GM21825 (cell line): ENCODE data around the gene PCBP4.

ENCODE experiments used
- ATAC-seq: cut with Tn5 transposase; IDR thresholded peaks from one replicate; pipeline ENCODE4 v1.9.1; 2021; ENCODE audit warnings: mild to moderate bottlenecking, moderate library complexity; ENCODE audit not compliant: unreplicated experiment

The PCBP4 gene

DNA sequence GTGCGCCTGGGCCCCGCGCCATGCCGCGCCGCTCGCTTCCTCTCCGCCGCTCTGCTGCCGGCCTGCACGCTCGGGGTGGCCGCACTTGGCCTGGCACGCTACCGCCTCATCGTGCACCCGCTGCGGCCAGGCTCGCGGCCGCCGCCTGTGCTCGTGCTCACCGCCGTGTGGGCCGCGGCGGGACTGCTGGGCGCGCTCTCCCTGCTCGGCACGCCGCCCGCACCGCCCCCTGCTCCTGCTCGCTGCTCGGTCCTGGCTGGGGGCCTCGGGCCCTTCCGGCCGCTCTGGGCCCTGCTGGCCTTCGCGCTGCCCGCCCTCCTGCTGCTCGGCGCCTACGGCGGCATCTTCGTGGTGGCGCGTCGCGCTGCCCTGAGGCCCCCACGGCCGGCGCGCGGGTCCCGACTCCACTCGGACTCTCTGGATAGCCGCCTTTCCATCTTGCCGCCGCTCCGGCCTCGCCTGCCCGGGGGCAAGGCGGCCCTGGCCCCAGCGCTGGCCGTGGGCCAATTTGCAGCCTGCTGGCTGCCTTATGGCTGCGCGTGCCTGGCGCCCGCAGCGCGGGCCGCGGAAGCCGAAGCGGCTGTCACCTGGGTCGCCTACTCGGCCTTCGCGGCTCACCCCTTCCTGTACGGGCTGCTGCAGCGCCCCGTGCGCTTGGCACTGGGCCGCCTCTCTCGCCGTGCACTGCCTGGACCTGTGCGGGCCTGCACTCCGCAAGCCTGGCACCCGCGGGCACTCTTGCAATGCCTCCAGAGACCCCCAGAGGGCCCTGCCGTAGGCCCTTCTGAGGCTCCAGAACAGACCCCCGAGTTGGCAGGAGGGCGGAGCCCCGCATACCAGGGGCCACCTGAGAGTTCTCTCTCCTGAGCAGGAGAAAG is 11.1 kb downstream of the PCBP4 start:
- no peak for ATAC-seq

DNA sequence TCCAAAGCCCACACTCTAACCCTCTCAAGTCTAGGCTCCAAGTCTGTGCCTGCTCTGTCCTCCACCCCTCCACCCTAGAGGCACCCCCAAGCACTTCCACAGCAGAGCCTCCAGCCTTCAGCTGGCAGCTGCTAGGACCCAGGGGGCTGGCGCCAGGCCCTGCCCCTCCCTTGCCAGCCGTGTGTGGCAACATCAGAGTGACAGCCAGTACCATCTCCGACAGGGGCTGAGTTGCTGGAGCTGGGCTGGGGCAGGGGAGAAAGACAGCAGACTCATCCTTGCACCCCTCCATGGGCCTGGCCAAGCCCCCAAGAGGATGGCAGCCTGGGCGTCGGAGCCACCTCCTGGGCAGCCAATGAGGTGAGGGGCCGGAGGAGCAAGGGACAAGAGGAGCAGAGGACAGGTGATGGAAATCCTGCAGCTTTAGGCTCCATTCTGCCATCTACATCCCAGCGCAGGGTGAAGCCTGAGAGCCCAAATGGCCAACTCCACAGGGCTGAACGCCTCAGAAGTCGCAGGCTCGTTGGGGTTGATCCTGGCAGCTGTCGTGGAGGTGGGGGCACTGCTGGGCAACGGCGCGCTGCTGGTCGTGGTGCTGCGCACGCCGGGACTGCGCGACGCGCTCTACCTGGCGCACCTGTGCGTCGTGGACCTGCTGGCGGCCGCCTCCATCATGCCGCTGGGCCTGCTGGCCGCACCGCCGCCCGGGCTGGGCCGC is 11.9 kb downstream of the PCBP4 start, which contains the start of gene GPR62:
TSS of gene GPR62 (plus strand) at position 207 of the 718 bp plus-strand sequence. CDS start at position 479, 272 bp downstream.
- no peak for ATAC-seq

DNA sequence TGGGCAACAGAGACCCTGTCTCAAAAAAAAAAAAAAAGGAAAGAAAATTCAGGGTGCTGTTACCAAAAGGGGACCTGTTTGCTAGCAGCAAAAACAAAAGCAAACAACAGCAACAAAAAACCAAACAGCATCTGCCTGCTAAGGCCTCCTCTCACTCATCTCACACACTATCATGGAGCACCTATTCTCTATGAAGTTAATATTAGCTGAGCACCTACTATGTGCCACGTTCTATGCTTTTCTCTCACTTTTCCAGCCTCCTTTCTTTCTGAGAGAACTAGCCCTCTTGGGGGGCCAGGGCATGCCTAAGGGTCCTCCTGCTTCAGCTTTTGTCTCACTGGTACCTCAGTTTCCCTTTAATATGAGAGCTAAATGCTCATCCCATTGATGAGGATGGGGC is 12.5 kb downstream of the PCBP4 start:
- ATAC-seq: no peak

DNA sequence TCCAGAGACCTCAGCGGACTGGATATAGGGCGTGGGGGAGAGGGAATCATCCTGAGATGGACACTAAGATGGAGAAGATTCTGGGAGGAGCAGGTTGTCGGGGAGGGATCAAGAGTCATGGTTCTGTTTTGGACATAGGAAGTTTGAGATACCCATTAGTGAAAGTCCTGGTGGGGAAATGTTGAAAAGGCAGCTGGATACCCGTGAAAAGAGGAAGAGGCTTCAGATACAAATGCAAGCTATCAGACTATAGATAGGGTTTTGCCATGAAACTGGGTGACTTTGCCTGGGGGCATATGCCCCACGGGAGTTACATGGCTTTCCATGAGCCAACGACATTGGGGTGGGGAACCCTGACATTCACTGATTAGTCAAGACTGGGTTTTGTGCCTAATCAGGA is 13.1 kb downstream of the PCBP4 start:
- ATAC-seq: no peak

DNA sequence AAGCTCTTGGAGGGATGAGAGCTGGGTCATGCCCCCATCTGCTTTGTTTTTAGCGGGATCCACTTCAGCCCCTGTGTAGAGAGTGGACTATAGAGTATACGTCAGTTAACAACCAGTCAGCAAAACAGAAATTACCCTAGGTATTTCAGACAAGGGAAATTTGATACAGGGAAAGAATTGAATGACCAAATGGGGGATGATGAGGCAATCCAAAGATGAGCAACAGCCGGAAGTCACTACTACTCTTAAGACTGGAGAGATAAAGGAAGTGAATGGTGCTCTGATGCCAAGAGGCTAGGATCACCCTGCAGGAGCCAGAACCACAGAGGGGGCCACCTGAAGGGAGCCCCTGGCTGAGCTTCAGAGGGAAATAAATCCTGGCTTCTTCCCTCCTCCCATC is 13.8 kb downstream of the PCBP4 start:
- no peak for ATAC-seq

DNA sequence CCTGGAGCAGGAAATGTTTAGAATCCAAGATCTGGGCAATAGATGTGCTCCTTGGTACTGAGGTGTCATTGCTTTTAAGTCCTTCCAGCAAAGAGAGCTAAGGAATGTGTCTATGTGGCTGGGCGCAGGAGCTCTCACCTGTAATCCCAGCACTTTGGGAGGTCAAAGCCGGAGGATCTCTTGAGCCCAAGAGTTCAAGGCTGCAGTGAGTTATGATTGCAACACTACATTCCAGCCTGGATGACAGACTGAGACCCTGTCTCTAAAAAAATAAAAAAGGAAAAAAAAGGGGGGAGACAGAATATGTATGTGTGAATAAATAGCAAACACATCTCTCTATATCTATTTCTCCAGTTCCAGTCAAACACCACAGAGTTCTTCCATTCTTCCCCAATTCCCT is 16.4 kb downstream of the PCBP4 start:
- ATAC-seq: no peak

DNA sequence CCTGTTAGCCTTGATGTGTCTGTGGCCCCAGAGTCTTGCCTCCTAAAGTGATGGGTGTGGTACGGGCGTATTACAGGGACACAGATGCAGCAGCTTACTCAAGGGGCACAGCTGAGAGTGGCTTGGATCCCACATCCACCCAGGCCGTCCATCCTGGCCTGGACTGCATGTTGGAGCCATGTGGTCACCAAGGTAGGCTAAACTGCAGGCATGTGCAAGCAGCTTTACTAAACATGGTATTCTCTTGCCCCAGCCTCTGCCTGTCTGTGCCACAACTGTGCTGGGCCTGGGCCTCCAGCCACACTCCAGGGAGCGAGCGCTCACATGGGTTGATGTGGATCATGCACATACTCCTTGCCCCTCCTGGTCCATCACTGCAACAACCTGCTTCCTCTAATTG is 18.1 kb downstream of the PCBP4 start:
- ATAC-seq: no peak

DNA sequence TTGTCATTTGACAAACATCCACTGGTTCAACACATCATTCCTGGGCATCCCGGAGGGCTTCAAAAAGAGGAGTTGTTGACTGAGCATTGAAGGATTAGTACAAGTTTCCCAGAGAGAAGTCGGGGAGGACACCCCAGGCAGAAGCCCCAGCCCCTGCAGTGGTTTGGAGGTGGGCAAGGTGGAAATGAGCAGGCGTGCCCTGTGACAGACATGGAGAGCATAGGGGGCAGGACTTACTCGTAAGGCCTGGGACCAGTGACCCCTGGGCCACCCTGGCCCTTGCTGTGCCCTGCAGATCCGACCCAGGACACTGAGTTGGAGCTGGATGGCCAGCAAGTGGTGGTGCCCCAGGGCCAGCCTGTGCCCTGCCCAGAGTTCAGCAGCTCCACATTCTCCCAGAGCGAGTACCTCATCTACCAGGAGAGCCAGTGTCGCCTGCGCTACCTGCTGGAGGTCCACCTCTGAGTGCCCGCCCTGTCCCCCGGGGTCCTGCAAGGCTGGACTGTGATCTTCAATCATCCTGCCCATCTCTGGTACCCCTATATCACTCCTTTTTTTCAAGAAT is 19.2 kb downstream of the PCBP4 start:
- ATAC-seq: no peak

DNA sequence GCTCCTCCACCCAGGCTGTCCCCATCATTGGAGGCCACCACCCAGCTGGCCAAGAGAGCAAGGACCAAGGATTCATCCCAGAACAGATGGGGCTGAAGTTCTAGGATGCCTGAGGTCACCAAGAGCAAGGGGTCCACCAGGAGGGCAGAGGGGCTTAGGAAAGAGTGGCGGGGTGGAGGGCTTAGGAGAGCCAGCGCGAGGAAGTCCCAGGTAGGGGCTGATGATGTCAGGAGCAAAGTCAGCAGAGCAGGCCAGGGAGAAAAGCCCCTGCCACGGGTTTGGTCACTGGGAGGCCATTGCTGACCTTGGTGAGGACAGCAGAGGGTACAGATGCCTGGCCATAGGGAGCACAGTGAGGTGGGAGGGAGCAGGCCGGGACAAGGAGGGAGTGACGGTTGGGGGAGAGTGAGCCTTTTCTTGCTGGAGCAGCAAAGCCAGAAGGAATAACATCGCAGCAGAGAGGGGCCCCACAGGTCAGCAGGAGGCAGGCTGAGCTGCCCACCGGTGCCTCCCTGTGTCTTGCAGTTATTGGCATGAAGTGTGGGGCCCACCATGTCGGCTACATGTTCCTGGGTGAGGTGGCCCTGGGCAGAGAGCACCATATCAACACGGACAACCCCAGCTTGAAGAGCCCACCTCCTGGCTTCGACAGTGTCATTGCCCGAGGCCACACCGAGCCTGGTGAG is 19.9 kb downstream of the PCBP4 start:
- ATAC-seq: no peak

DNA sequence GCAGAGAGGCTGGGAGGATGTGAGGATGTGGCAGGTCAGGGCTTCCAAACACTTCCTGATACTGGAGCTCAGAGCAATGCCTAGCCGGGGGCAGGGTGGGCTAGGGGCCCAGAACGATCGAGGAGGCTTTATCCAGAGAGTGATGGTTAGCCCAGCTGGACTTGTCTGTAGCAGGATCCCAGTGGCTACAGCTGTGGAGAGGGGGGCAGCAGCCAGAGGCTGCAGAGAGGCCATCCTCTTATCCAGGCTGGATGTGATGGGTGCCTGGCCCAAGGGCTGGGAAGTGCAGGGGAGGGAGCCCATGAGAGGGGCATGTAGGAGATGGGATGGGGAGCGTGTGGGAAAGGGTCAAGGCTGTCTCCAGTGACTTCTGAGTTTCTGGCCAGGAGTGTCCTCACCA is 20.5 kb downstream of the PCBP4 start:
- ATAC-seq: no peak

DNA sequence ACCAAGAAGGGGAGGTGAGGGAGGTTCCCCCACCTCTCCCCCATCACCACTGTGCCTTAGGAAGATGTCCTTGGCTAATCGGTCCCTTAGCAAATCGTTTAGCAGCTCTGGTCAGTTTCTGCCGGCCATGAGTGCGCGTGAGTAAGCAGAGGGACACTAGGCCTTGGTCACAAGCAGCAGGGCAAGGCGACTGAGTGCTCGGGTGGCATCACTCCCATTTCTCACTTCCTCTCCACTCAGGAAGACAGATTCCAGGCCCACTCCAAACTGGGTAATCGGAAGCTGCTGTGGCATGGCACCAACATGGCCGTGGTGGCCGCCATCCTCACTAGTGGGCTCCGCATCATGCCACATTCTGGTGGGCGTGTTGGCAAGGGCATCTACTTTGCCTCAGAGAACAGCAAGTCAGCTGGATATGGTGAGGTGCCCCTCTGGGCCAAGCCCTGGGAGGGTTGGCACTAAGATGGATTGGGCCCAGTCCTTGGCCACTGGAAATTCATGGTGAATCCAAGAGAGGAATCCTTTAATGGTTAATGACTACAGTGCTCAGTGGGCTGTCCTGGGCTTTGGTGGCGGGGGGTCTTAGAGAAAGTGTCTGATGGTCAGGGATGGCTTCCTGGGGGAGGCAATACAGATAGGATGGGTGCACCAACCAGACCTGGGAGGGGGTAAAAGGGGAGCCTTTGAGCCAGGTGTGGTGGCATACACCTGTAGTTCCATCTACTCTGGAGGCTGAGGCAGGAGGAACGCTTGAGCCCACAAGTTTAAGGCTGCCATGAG is 21.1 kb downstream of the PCBP4 start:
- no peak for ATAC-seq

DNA sequence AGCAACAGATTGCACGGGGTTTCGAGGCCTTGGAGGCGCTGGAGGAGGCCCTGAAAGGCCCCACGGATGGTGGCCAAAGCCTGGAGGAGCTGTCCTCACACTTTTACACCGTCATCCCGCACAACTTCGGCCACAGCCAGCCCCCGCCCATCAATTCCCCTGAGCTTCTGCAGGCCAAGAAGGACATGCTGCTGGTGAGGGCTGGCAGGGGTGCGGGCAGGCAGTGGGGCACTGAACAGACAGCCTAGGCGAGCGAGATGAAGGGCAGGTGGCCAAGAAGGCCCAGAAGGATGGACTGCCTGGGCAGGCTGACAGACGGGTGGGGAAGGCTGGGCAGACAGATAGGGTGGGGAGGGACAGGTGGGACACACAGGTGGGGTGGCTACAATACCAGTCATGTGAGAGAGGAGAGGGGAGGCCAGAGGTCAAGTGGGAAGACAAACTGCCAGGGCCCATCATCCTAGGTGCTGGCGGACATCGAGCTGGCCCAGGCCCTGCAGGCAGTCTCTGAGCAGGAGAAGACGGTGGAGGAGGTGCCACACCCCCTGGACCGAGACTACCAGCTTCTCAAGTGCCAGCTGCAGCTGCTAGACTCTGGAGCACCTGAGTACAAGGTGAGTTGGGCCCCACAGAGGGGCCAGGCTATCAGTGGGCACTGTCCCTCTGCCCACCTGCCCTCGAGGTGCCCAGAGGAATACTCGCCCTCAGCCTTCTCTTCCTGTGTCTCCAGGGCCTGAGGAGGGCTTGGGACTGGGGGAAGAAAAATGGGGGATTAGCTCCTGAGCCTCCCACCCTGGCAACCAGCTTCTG is 22.0 kb downstream of the PCBP4 start:
- ATAC-seq: no peak

DNA sequence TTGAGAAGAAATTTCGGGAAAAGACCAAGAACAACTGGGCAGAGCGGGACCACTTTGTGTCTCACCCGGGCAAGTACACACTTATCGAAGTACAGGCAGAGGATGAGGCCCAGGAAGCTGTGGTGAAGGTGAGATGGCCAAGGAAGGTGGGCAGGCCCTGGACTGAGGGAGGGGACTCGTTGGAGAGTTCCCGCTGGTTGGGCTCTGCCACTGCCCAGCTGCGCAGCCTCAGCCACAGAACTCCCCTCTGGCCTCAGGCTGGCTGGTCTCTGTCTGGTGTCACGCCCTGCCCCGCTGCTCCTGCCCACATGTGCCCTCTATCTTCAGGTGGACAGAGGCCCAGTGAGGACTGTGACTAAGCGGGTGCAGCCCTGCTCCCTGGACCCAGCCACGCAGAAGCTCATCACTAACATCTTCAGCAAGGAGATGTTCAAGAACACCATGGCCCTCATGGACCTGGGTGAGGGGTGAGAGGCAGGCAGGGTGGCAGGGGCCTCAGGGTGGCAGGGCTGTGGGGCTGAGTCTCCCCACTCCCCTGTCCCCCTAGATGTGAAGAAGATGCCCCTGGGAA is 22.7 kb downstream of the PCBP4 start:
- no peak for ATAC-seq

DNA sequence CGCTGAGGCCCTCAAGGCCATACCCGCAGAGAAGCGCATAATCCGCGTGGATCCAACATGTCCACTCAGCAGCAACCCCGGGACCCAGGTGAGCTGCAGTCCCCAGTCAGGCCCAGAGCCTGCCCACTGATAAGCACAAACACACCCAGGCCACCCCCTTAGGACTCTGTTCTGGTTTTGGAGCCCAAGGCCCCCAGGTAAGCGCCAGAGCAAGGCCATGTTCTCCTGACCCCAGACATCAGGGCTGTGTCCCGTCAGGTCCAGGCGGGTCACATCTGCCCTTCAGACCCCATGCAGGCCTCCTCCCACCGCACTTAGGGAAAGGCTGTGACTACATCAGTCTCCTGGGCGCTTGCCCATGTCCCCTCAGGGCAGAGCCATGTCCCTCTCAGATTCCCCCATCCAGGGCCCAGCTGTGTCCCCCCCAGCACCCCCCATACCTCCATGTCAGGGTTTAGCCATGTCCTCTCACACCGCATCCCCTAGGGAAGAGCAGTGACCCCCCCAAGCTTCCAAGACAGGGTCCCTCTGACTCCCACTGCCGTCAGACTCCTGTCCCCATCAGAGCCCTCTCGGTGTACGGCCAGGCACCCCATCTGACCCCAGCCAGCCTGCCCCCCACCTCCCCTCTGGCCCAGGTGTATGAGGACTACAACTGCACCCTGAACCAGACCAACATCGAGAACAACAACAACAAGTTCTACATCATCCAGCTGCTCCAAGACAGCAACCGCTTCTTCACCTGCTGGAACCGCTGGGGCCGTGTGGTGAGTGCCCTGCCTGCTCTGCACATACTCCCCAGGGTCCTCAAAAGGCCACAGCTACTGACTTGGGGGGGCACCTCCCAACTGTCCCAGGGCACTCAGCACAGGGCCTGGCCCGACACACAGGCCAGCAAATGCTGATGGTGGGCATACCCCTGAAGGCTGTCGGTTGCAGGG is 23.5 kb downstream of the PCBP4 start:
- no peak for ATAC-seq

DNA sequence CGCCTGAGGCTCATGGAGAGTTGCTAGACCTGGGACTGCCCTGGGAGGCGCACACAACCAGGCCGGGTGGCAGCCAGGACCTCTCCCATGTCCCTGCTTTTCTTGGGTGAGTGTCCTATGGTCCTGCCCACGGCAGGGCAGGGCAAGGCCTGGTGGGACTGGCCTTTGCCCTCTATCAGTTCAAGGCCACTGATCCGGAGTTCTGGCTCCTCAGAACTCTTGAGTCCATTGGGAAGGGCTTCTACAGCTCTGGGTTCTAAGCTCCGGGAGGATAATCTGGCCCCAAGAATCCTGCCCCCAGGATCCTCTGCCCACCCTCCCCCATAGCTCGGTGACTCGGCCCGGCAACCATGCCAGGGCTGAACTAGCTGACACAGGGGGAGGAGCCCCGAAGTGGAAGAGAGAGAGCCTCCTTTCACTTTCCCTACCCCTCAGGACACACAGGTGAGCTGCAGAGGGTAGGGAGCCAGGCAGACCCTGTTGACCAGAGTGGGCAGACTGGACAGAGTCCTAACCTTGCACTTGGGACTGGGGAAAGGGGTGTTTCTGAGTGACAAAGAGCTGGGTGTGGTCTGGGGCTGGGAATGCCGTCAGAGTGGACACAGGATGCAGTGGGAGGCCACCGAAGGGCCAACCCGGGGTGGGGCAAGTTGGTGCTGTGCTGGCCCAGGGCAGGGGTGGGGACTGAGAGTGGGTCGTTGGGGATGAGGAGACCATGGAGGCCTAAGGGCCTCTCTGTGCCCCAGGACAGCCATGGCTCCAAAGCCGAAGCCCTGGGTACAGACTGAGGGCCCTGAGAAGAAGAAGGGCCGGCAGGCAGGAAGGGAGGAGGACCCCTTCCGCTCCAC is 24.4 kb downstream of the PCBP4 start:
- no peak for ATAC-seq

DNA sequence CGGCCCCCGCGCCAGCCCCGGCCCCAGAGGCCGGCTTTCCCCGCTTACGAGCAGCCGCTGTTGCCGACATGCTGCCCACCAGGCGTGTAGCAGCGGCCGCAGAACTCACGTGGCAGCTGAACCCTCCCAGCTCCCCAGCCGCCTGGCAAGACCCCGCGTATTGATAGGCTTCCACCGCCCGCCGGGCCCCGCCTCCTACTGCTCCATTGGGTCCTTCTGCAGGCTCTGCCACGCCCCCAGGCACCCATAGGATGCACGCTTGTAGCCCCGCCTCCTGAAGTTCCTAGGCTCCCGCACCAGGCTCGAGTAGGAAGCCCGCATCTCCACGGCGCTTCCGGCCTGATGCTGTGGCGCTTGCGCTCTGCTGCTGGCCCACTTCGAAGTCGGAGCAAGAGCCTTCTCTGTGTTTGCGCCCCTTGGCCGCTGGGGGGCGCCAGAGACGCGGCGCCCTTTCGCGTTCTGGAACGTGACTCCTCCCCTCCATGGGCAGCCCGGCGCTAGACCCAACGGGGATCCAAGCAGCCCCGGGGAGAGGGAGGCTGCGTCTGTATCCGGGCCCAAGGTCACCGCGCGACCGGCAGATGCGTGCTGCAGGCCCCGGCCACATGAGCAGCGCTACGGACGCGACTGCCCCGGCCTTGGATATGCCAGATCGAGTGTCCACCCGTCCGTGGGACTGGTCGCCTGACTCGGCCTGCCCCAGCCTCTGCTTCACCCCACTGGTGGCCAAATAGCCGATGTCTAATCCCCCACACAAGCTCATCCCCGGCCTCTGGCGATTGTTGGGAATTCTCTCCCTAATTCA is 25.3 kb downstream of the PCBP4 start, which contains the start of the genes PARP3 and RRP9:
TSS of gene PARP3 (plus strand) at position 566 of the 805 bp plus-strand sequence. CDS start 993 bp downstream, outside the sequence.
TSS of gene RRP9 (minus strand) at position 107 of the 805 bp plus-strand sequence. CDS start at position 70, 37 bp downstream.
- peak; percentile 87 for ATAC-seq
